ENCODE measurements around the gene BCR. TPM values are rescaled to one million over a fixed set of nuclear protein-coding genes. Genes with fewer than 3 reads are reported as not detected.

Gene BCR
- total RNA-seq, 1 donor from 2014 or later, result 268 TPM

DNA sequence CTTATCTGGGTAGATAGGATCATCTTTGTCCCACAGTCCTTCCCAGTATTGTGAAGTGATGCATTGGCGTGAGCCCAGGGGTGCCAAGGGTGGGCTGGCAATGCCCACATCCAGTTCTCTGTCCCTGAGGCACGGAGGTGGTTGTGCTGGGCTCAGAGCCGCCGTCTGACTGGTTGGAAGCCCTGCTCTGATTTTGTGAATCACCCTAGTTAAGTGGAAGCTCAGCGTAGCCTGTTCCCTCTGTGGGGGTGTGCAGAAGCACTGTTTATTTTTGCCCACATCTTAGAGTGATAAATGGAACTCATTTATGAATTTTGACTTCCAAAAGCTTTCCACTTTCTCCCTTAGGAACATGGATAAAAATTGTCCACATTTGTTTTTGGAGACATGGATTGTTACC lies 13.6 kb downstream of the BCR start:
- H3K4me1 Mint-ChIP-seq (ENCODE audit: low read depth, unreplicated experiment), result peaks cover 55% of the 10 kb centered on the region
- peaks cover 24% of the 10 kb centered on the region for H3K9me3 Mint-ChIP-seq (ENCODE audit: unreplicated experiment)
- TF ChIP-seq, protein P1, sequence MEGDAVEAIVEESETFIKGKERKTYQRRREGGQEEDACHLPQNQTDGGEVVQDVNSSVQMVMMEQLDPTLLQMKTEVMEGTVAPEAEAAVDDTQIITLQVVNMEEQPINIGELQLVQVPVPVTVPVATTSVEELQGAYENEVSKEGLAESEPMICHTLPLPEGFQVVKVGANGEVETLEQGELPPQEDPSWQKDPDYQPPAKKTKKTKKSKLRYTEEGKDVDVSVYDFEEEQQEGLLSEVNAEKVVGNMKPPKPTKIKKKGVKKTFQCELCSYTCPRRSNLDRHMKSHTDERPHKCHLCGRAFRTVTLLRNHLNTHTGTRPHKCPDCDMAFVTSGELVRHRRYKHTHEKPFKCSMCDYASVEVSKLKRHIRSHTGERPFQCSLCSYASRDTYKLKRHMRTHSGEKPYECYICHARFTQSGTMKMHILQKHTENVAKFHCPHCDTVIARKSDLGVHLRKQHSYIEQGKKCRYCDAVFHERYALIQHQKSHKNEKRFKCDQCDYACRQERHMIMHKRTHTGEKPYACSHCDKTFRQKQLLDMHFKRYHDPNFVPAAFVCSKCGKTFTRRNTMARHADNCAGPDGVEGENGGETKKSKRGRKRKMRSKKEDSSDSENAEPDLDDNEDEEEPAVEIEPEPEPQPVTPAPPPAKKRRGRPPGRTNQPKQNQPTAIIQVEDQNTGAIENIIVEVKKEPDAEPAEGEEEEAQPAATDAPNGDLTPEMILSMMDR (IDR thresholded peaks at IDR 0.05; ENCODE audit: partially characterized antibody, unreplicated experiment), result no peak
- H3K27ac Mint-ChIP-seq (ENCODE audit: unreplicated experiment), result peak overlapping the region; percentile 98
- peak overlapping the region; percentile 82 for H3K4me3 Mint-ChIP-seq (ENCODE audit: unreplicated experiment)
- H3K27me3 Mint-ChIP-seq (ENCODE audit: unreplicated experiment), result peaks cover 21% of the 10 kb centered on the region
- peaks cover 6% of the 10 kb centered on the region for H3K36me3 Mint-ChIP-seq (ENCODE audit: unreplicated experiment)
- no peak for DNase-seq

DNA sequence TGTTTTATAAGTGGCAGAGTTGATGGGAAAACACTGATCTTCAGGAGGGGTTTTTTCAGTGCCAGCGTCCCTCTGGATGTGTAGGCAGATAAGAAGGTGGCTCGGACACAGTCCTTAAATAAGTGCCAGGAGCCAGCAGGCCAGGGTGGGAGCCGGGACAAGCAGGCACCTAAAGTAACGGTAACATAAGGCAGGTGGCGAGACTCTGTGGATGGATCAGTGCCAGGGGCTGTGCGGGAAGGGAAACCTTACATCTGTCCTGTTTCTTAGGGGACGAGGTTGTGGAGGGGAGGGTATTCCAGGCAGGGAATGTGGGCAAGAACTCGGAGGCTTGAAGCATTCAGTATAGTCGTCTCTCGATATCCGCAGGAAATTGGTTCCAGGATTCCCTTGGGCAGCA lies 15.9 kb downstream of the BCR start:
- Mint-ChIP-seq H3K36me3 (ENCODE audit: unreplicated experiment) (peaks cover 6% of the 10 kb centered on the region), H3K9me3 (ENCODE audit: unreplicated experiment) (peaks cover 28% of the 10 kb centered on the region), H3K27me3 (ENCODE audit: unreplicated experiment) (peaks cover 26% of the 10 kb centered on the region), H3K4me3 (ENCODE audit: unreplicated experiment) (peak overlapping the region; percentile 50), H3K4me1 (ENCODE audit: low read depth, unreplicated experiment) (peaks cover 64% of the 10 kb centered on the region), H3K27ac (ENCODE audit: unreplicated experiment) (no peak overlapping the region)
- DNase-seq, result no peak
- TF ChIP-seq, protein P1 (IDR thresholded peaks at IDR 0.05; ENCODE audit: partially characterized antibody, unreplicated experiment), result no peak

DNA sequence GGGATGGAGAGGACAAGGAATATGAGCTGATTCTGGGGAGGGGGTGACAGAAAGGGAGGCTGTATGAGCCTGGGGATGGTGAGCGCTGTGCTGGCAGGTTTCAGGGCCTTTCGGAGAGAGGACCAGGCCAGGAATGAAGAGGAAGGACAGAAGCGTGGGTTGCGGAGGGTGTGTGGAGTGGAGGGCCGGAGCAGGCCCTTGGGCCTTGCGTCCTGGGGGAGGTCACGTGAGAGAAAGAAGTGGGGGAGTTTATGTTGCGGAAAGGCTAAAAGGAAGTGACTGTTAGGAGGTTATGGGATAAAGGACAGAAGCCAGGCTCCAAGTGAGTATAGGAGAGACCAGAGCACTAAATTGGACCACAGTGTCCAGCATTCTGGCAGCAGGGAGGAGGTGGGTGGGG lies 17.5 kb downstream of the BCR start:
- TF ChIP-seq, protein P1 (IDR thresholded peaks at IDR 0.05; ENCODE audit: partially characterized antibody, unreplicated experiment), result no peak
- H3K27ac Mint-ChIP-seq (ENCODE audit: unreplicated experiment), result peak overlapping the region; percentile 46
- DNase-seq, result no peak
- peaks cover 23% of the 10 kb centered on the region for H3K27me3 Mint-ChIP-seq (ENCODE audit: unreplicated experiment)
- peaks cover 52% of the 10 kb centered on the region for H3K4me1 Mint-ChIP-seq (ENCODE audit: low read depth, unreplicated experiment)
- peaks cover 2% of the 10 kb centered on the region for H3K36me3 Mint-ChIP-seq (ENCODE audit: unreplicated experiment)
- peaks cover 24% of the 10 kb centered on the region for H3K9me3 Mint-ChIP-seq (ENCODE audit: unreplicated experiment)
- peak overlapping the region; percentile 52 for H3K4me3 Mint-ChIP-seq (ENCODE audit: unreplicated experiment)

DNA sequence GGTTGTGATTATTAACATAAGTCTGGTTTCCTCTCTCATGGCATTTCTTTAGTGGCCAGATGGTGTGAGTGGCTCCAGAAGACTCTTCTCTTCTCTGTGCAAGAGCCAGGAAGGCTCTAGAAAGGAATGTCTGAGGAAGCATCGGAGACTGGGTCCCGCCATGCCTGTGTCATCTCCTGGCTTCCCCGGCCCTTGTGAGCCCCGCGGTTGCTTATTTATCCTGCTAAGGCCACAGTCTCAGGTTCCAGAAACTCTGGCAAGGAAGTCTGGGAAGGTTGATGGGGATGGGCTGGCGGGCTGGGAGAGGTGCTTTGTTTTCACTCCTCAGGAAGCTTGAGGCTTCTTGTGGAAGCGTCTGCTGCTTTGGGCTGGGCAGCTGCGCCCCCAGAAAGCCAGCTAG lies 18.9 kb downstream of the BCR start:
- Mint-ChIP-seq H3K4me3 (ENCODE audit: unreplicated experiment) (peak overlapping the region; percentile 64), H3K27me3 (ENCODE audit: unreplicated experiment) (peaks cover 16% of the 10 kb centered on the region), H3K27ac (ENCODE audit: unreplicated experiment) (peak overlapping the region; percentile 97), H3K9me3 (ENCODE audit: unreplicated experiment) (peaks cover 19% of the 10 kb centered on the region), H3K36me3 (ENCODE audit: unreplicated experiment) (no peaks in the 10 kb centered on the region), H3K4me1 (ENCODE audit: low read depth, unreplicated experiment) (peaks cover 49% of the 10 kb centered on the region)
- TF ChIP-seq, protein P1 (IDR thresholded peaks at IDR 0.05; ENCODE audit: partially characterized antibody, unreplicated experiment), result no peak
- no peak for DNase-seq

DNA sequence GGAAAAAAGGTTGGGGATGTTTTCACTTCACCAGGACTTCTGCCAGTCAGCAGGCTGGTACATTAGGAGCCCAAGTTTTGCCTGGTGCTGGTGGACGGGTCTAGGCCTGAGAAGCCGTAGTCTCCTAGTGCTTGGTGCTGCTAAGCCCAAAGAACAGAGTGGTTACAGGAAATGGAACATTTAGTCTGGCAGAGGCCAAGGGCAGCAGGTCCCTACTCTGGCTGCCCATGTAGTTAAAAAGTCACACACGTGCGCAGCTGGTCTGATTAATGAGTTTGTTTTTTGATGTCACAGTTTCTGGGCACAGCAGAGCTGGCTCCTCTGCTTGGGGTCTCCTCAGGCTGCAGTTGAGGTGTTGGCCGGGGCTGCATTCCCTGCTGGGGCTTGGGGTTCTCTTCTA lies 20.6 kb downstream of the BCR start:
- H3K27me3 Mint-ChIP-seq (ENCODE audit: unreplicated experiment), result peaks cover 16% of the 10 kb centered on the region
- H3K27ac Mint-ChIP-seq (ENCODE audit: unreplicated experiment), result no peak overlapping the region
- H3K4me3 Mint-ChIP-seq (ENCODE audit: unreplicated experiment), result no peak overlapping the region
- TF ChIP-seq, protein P1 (IDR thresholded peaks at IDR 0.05; ENCODE audit: partially characterized antibody, unreplicated experiment), result no peak
- peaks cover 17% of the 10 kb centered on the region for H3K9me3 Mint-ChIP-seq (ENCODE audit: unreplicated experiment)
- H3K4me1 Mint-ChIP-seq (ENCODE audit: low read depth, unreplicated experiment), result peaks cover 57% of the 10 kb centered on the region
- DNase-seq, result no peak
- no peaks in the 10 kb centered on the region for H3K36me3 Mint-ChIP-seq (ENCODE audit: unreplicated experiment)

Measured in glutamatergic neuron (in vitro differentiated cells).